ENCODE measurements around the gene CSRNP3.

Gene CSRNP3

DNA sequence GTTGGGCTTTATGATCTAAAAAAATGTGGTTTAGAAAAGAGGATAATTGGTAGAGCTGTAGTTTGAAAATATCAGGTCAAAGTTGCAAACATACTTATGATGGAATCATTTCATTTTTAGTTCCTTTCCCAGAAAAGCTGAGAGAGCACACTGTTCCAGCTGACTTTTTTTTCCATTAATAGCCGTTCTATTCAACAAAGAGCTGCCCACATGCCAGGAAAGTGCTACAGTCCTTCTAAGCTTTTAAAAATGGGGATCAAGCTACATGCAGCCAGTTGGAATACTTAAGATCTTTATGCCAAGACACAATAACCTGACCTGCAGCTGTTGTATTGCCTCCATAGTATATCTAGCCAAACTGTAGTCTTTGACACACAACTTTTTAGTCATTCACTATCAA lies 213.0 kb downstream of the CSRNP3 start:
- in situ Hi-C loops (cut with MboI; ENCODE audit: low pct_unique_long_range_greater_than_20kb, low sequenced_read_pairs, unreplicated experiment): no loop called here
- TF ChIP-seq CTCF (IDR thresholded peaks at IDR 0.05; ENCODE audit: extremely low read depth, insufficient read depth, missing control alignments): no peak
- DNase-seq (ENCODE audit: low spot score): no peak

DNA sequence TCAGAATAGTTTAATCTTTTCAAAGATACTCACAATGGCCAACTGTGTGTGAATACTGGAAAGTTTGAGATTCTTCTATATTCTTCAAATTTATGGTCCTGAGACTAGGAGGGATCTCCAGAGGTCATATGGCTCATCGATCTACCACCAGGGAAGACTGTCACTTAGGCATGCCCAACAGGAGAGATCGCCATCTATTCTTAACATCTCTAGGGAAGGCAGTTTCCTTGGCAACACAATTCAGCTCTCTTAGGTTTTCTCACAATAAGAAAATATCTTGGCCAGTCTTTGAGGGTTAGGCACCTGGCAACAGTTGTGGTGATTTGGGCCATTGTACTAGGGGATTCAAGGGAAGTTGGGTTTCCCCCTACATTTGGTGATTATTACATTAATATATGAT lies 217.3 kb downstream of the CSRNP3 start:
- no peak for TF ChIP-seq CTCF (IDR thresholded peaks at IDR 0.05; ENCODE audit: extremely low read depth, insufficient read depth, missing control alignments)
- no peak for DNase-seq (ENCODE audit: low spot score)
- in situ Hi-C loops (cut with MboI; ENCODE audit: low pct_unique_long_range_greater_than_20kb, low sequenced_read_pairs, unreplicated experiment): no loop called here

- TF ChIP-seq CTCF (IDR thresholded peaks at IDR 0.05; ENCODE audit: extremely low read depth, insufficient read depth, missing control alignments): no peak
- DNase-seq (ENCODE audit: low spot score): no peak
- in situ Hi-C loops (cut with MboI; ENCODE audit: low pct_unique_long_range_greater_than_20kb, low sequenced_read_pairs, unreplicated experiment): no loop called here
These were observed 218.0 kb downstream of the CSRNP3 start for GRCh38 chr2:165687426-165688002.

DNA sequence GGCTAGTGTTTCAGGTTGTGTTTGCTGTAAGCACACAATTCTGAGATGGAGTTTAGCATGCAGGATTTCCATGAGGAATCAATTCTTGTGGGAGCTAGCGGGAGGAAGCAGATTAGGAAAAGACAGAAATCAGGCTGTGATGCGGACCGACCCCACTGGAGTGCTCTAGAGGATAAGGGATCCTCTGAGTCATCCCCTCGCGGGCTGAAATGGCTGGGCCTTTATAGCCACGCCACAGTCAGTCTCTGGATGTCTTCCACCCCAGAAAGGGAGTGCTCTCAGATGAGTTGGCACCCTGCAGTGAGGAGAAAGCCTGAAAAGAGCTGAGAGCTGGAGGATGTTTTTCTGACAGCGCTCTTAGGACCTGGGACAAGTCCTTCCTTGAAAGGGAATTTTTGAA lies 222.1 kb downstream of the CSRNP3 start:
- in situ Hi-C loops (cut with MboI; ENCODE audit: low pct_unique_long_range_greater_than_20kb, low sequenced_read_pairs, unreplicated experiment): no loop called here
- DNase-seq (ENCODE audit: low spot score): no peak
- TF ChIP-seq CTCF (IDR thresholded peaks at IDR 0.05; ENCODE audit: extremely low read depth, insufficient read depth, missing control alignments): no peak

GRCh38 chr2:165692906-165693305 lies 223.4 kb downstream of the CSRNP3 start:
- in situ Hi-C loops (cut with MboI; ENCODE audit: low pct_unique_long_range_greater_than_20kb, low sequenced_read_pairs, unreplicated experiment): no loop called here
- no peak for TF ChIP-seq CTCF (IDR thresholded peaks at IDR 0.05; ENCODE audit: extremely low read depth, insufficient read depth, missing control alignments)
- no peak for DNase-seq (ENCODE audit: low spot score)

DNA sequence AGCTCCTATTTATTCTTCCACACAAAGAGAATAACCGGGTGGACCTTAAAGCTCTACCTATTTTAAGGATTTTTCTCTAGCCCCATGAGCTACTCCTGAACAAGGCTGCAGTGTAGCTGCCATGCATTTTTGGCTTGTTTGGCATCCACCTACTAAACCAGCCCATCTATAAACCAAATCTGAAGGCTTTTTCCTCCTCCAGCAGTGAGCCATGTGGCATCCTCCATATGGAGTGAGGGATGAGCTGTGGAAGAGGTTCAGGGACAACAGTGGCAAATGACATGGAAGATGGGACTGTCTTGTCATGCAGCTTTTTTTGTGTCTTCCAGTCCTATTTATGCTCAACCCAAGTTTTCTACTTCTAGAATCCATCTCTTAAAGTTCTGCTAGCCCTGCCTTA lies 224.3 kb downstream of the CSRNP3 start:
- no peak for TF ChIP-seq CTCF (IDR thresholded peaks at IDR 0.05; ENCODE audit: extremely low read depth, insufficient read depth, missing control alignments)
- in situ Hi-C loops (cut with MboI; ENCODE audit: low pct_unique_long_range_greater_than_20kb, low sequenced_read_pairs, unreplicated experiment): no loop called here
- DNase-seq (ENCODE audit: low spot score): no peak
